Measurements from ENCODE around the gene AHCYL1. TPM values are rescaled to one million over a fixed set of nuclear protein-coding genes. Genes with fewer than 3 reads are reported as not detected.

AHCYL1 gene
- total RNA-seq = 100 to 1,000 TPM in 2 of 7 donors, 10 to 100 TPM in 5; 41.1 to 113 (median 85.8) TPM
- polyA plus RNA-seq = 100 to 1,000 TPM in 1 of 2 donors, 10 to 100 TPM in 1; 41.8 to 103 TPM
- long read RNA-seq, donor 1, full-length matches to known transcripts = 36 of 79 reads
- long read RNA-seq, donor 1, partial matches to known transcripts = 16 of 79 reads
- long read RNA-seq, donor 1, other reads (novel, unspliced or antisense) = 27 of 79 reads
- long read RNA-seq, donor 2, full-length matches to known transcripts = 16 of 29 reads
- long read RNA-seq, donor 2, partial matches to known transcripts = 13 of 29 reads
- long read RNA-seq, donor 2, other reads (novel, unspliced or antisense) = 0 of 29 reads
- long read RNA-seq, donor 3, full-length matches to known transcripts = 149 of 177 reads
- long read RNA-seq, donor 3, partial matches to known transcripts = 10 of 177 reads
- long read RNA-seq, donor 3, other reads (novel, unspliced or antisense) = 18 of 177 reads

- WGBS, 3 donors = 0 to 1% (median 1%) methylated on average over 75 to 79 of the region's 79 CpGs
- TF ChIP-seq POLR2A (IDR thresholded peaks at IDR 0.05) (peak; percentile 99), EP300 (IDR thresholded peaks at IDR 0.05) (peak; percentile 85), CTCF (IDR thresholded peaks at IDR 0.05) (peak; percentile 96 to 99 (median 99))
- Histone ChIP-seq H3K27me3 (no peaks in the 10 kb centered on the region), H3K9me3 (no peaks in the 10 kb centered on the region), H3K4me3 (peak within 1 kb of the TSS; percentile 71), H3K36me3 (no peaks in the 10 kb centered on the region), H3K4me1 (ENCODE audit: insufficient read depth) (peaks cover 11% of the 10 kb centered on the region), H3K27ac (peak within 1 kb of the TSS; percentile 92 to 95)
- intact Hi-C loops (cut with DNase I) = loop anchor here (2.0 to 10.0 kb wide), 11 partner anchors 57 to 442 kb away; partner anchors contain the start of gene GNAI3 (in 1 of the 4)
- peak; percentile 99 to 100 (median 100) for DNase-seq
Measured at GRCh38 chr1:109984456-109985246, at the start of gene AHCYL1. AHCYL1 (plus strand) TSS chr1:109984765; CDS start chr1:109985053, 288 bp downstream.

GRCh38 chr1:109935451-109935900 lies 49.1 kb upstream of the AHCYL1 start:
- H3K27ac ChIP-seq = no peak overlapping the region
- no peak for DNase-seq
- no peaks in the 10 kb centered on the region for H3K27me3 ChIP-seq
- no peak overlapping the region for H3K4me3 ChIP-seq
- peaks cover 12% of the 10 kb centered on the region for H3K4me1 ChIP-seq (ENCODE audit: insufficient read depth)
- H3K36me3 ChIP-seq = no peaks in the 10 kb centered on the region
- 46 to 85% (median 59%) methylated on average over 4 of the region's 4 CpGs for WGBS, 3 donors
- no peaks in the 10 kb centered on the region for H3K9me3 ChIP-seq
- intact Hi-C loops (cut with DNase I) = no loop called here
- no peak for TF ChIP-seq EP300 (IDR thresholded peaks at IDR 0.05)
- TF ChIP-seq CTCF (IDR thresholded peaks at IDR 0.05) = no peak
- TF ChIP-seq POLR2A (IDR thresholded peaks at IDR 0.05) = no peak

- Histone ChIP-seq H3K27ac (no peak overlapping the region), H3K27me3 (no peaks in the 10 kb centered on the region), H3K36me3 (no peaks in the 10 kb centered on the region), H3K4me1 (ENCODE audit: insufficient read depth) (peaks cover 4% of the 10 kb centered on the region), H3K9me3 (no peaks in the 10 kb centered on the region), H3K4me3 (no peak overlapping the region)
- 91 to 97% (median 94%) methylated on average over 1 of the region's 1 CpG for WGBS, 3 donors
- intact Hi-C loops (cut with DNase I) = no loop called here
- TF ChIP-seq POLR2A (IDR thresholded peaks at IDR 0.05) = no peak
- TF ChIP-seq EP300 (IDR thresholded peaks at IDR 0.05) = no peak
- TF ChIP-seq CTCF (IDR thresholded peaks at IDR 0.05) = no peak
- no peak for DNase-seq
Measured at GRCh38 chr1:109937738-109938137, 46.8 kb upstream of the AHCYL1 start.

- no peaks in the 10 kb centered on the region for H3K36me3 ChIP-seq
- no peak overlapping the region for H3K27ac ChIP-seq
- H3K4me3 ChIP-seq = no peak overlapping the region
- H3K4me1 ChIP-seq (ENCODE audit: insufficient read depth) = peaks cover 4% of the 10 kb centered on the region
- WGBS, 3 donors = 95 to 100% (median 98%) methylated on average over 2 of the region's 2 CpGs
- no peak for DNase-seq
- intact Hi-C loops (cut with DNase I) = no loop called here
- no peaks in the 10 kb centered on the region for H3K27me3 ChIP-seq
- H3K9me3 ChIP-seq = no peaks in the 10 kb centered on the region
- TF ChIP-seq EP300 (IDR thresholded peaks at IDR 0.05) (no peak), CTCF (IDR thresholded peaks at IDR 0.05) (no peak), POLR2A (IDR thresholded peaks at IDR 0.05) (no peak)
Measured at GRCh38 chr1:109938556-109938955, 46.0 kb upstream of the AHCYL1 start.
